Lower leg skin (tissue), 4 donors: ENCODE data around the gene LRRC8A. TPM values are rescaled to one million over a fixed set of nuclear protein-coding genes. Genes with fewer than 3 reads are reported as not detected.

ENCODE experiments used
- DNase-seq, 2 donors: peaks; one replicate each; pipeline ENCODE4 v3.0.0-alpha.2; 2019; ENCODE audit warnings: low spot score in 2 of 2
- H3K4me3 ChIP-seq: fragments of 200-600 bp; sonication (generic); 2 replicates; pipeline ENCODE4 v1.5.1; 2017; ENCODE audit warnings: mild to moderate bottlenecking, low read depth; ENCODE audit not compliant: poor library complexity, severe bottlenecking
- CTCF ChIP-seq, 3 donors: fragments of 450-650 bp; IDR thresholded peaks; one replicate each; pipeline ENCODE4 v1.5.1; 2016; ENCODE audit warnings: antibody characterized with exemption in 3 of 3, mild to moderate bottlenecking in 3 of 3, moderate library complexity in 2 of 3
- POLR2A ChIP-seq, 2 donors: fragments of 450-650 bp; IDR thresholded peaks; one replicate each; pipeline ENCODE4 v1.6.1; 2016 to 2017; ENCODE audit warnings: antibody characterized with exemption in 2 of 2, mild to moderate bottlenecking in 1 of 2, moderate library complexity in 1 of 2
- WGBS, 2 donors: methylation state at CpG; one replicate each; pipeline ENCODE4 v1.1.5; 2018; 5-methylcytosine and 5-hydroxymethylcytosine counted together
- intact Hi-C: fragments of 100-400 bp; cut with DNase I; formaldehyde crosslinking; loops from one replicate; pipeline ENCODE4 v1.15.0; 2023; ENCODE audit warnings: low total_unique reads
- total RNA-seq, 4 donors: library from RNA; depleted of rRNA; stranded (reverse); fragments of >200 nt; gene quantifications; one replicate each; pipeline ENCODE4 v1.1.0, GENCODE V29; 2016

The LRRC8A gene
- total RNA-seq, 4 donors from 2014 or later, result 89.6 to 131 (median 111) TPM

GRCh38 chr9:128908372-128908771 lies 26.4 kb downstream of the LRRC8A start:
- 96 to 98% methylated on average over 24 of the region's 24 CpGs for WGBS, 2 donors

GRCh38 chr9:128909859-128910258 lies 27.9 kb downstream of the LRRC8A start:
- H3K4me3 ChIP-seq, result no peak overlapping the region
- WGBS, 2 donors, result 80 to 90% methylated on average over 4 of the region's 4 CpGs
- intact Hi-C loops, result no loop called here

More at GRCh38 chr9:128908372-128908771, 26.4 kb downstream of the LRRC8A start:
- DNase-seq, result no peak
- H3K4me3 ChIP-seq, result no peak overlapping the region
- TF ChIP-seq CTCF (IDR thresholded peaks at IDR 0.05) (no peak), POLR2A (IDR thresholded peaks at IDR 0.05) (no peak)
- intact Hi-C loops, result no loop called here

GRCh38 chr9:128910906-128911305 lies 29.0 kb downstream of the LRRC8A start:
- WGBS, 2 donors, result 84 to 87% methylated on average over 6 of the region's 6 CpGs
- DNase-seq, result no peak
- no peak for TF ChIP-seq POLR2A (IDR thresholded peaks at IDR 0.05)
- TF ChIP-seq CTCF (IDR thresholded peaks at IDR 0.05), result no peak
- H3K4me3 ChIP-seq, result no peak overlapping the region
- intact Hi-C loops, result no loop called here

More at GRCh38 chr9:128909859-128910258, 27.9 kb downstream of the LRRC8A start:
- DNase-seq, result no peak
- no peak for TF ChIP-seq POLR2A (IDR thresholded peaks at IDR 0.05)
- TF ChIP-seq CTCF (IDR thresholded peaks at IDR 0.05), result no peak

GRCh38 chr9:128911529-128912035 lies 29.6 kb downstream of the LRRC8A start:
- H3K4me3 ChIP-seq, result no peak overlapping the region
- no peak for DNase-seq
- intact Hi-C loops, result no loop called here
- TF ChIP-seq POLR2A (IDR thresholded peaks at IDR 0.05) (no peak), CTCF (IDR thresholded peaks at IDR 0.05) (no peak)
- WGBS, 2 donors, result 30 to 39% methylated on average over 7 to 8 of the region's 8 CpGs

GRCh38 chr9:128912270-128912853 lies 30.4 kb downstream of the LRRC8A start:
- 67% methylated on average over 15 of the region's 15 CpGs for WGBS, 2 donors
- DNase-seq, result no peak
- H3K4me3 ChIP-seq, result no peak overlapping the region
- intact Hi-C loops, result no loop called here
- TF ChIP-seq POLR2A (IDR thresholded peaks at IDR 0.05) (no peak), CTCF (IDR thresholded peaks at IDR 0.05) (no peak)
